22Rv1 (cell line): Measurements from ENCODE around the gene PDE4DIP.
"Not testable (repeated sequence)": the region's sequence is repeated elsewhere in the genome, so short reads cannot be mapped to it uniquely, and the experiment has no call there.

Experiments used
- CTCF ChIP-seq: fragments of 450-650 bp; IDR thresholded peaks from 2 replicates; pipeline ENCODE4 v1.5.1; 2017; ENCODE audit warnings: mild to moderate bottlenecking
- ZFX ChIP-seq: fragments of 450-650 bp; IDR thresholded peaks from 2 replicates; pipeline ENCODE4 v1.6.1; 2017; ENCODE audit warnings: antibody characterized with exemption, borderline replicate concordance

DNA sequence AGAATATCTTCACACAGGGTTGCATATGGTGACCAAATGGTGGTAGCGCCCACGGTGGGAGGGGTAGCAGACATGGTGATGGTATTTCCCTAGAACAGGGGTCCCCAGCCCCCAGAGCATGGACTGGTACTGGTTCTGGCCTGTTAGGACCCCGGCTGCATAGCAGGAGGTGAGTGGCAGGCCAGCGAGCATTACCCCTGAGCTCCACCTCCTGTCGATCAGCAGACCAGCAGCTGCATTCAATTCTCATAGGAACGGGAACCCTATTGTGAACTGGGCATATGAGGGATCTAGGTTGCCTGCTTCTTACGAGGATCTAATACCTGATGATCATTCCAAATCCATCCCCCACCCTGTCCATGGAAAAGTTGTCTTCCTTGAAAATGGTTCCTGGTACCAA, 22.0 kb upstream of the PDE4DIP start:
- TF ChIP-seq CTCF, ZFX: not testable (repeated sequence)
